Esophagus mucosa (tissue), 1 donor: ENCODE results near the gene ITGA4. TPM values are rescaled to one million over a fixed set of nuclear protein-coding genes. Genes with fewer than 3 reads are reported as not detected.
A peak's percentile ranks its signal among the peaks of the same experiment; 100 is the strongest.
"Not testable (repeated sequence)": the region's sequence is repeated elsewhere in the genome, so short reads cannot be mapped to it uniquely, and the experiment has no call there.

ENCODE experiments used
- ATAC-seq: fragments of 200-7000 bp; cut with Tn5 transposase; one replicate; pipeline ENCODE4 v1.9.1; 2020
- total RNA-seq: library from RNA; stranded (reverse); gene quantifications from one replicate; pipeline ENCODE4 v1.2.4, GENCODE V29; 2023
- donor health status: DM: yes; HTN: yes; CAD: no.

ITGA4 gene
- 1.3 TPM for total RNA-seq

GRCh38 chr2:181457121-181457740 is at the start of gene ITGA4:
Gene ITGA4, plus strand, starts transcription at chr2:181457386. Its CDS starts 269 bp downstream, at chr2:181457655.
- peak; percentile 88 for ATAC-seq

DNA sequence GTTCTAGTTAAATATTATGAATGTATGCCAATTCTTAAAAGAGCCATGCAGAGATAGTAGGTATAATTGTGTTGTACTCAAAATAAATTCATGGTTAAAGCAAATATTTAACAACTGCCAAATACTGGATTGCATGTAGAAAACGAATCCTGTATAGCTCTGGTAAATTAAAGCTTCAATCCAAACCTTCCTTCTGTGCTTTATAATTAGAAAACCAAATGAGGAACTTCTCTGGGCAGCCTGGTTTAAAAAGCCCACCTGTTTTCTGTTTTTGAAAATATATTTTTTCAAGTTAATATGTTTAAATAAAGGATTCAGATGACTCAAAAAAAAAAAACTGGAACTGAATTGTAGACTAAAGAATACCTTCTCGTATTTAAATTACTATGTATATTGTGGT is 48.3 kb upstream of the ITGA4 start:
- ATAC-seq = no peak

DNA sequence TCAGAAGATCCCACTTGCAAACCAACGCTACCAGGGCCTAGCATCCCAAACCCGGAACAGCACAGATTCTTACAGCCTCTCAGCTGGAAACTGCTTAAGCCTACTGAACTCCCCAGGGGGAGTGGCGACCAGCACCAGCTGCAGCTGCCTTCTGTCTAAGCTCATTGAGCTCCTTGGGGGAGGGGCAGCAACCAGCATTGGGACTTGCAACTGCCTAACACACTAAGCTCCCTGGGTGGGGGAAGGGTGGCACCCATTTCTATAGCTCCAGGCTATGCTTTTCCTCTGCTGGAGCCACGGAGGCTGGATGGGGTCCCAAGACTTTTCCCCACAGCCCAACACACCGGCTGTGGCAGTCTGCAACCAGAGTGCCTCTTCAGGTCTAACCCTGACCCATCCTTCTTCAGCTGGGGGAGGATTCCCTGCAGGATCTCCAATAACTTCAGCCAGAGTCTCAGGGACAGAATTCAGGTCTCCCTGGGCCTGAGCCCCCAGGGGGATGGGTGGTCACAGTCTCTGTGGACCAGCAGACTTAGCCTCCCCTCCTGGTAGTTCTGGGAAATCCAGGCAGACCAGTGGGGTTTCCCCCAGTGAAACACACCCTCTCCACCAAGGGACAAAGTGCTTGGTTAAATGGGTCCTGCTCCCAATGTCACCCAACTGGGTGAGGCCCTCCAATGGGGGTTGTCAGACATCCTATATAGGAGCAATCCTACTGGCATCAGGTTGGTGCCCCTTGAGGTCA is 45.9 kb upstream of the ITGA4 start:
- ATAC-seq = peak; percentile 25

- no peak for ATAC-seq
Observed at GRCh38 chr2:181419129-181419855, 37.9 kb upstream of the ITGA4 start.

GRCh38 chr2:181420259-181421130 is 36.7 kb upstream of the ITGA4 start:
- ATAC-seq = no peak

DNA sequence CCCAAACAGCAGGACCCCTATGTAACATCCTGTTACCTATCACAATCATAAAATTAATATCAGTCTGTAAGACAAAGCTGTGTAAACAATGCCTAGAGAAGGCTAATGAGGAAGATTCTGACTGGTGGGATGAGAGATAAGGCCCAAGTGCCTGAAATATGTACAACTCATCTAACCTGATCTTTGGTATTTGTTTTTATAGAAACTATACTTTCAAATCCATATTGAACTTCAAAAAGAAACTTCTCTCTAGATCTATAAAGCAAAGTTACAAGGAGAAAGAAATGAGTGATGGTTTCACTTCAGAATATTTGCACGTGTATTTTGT is 36.1 kb upstream of the ITGA4 start:
- no peak for ATAC-seq

DNA sequence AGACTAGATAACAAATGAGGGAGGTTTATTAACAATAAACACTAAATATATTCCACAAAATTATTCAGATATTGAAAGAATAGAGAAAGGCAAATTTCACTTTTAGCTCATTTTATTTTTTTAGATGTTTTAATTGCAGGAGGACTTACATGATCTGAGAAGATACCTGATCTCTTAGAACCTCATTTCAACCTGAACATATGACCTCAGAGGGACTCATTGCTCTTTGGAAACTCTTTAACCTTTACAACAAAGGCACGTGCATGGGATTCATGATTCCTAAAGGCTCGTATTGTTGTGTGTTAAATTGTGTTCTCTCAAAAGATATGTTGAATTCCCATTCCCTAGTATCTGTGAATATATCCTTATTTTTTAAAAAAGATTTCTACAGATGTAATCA is 35.7 kb upstream of the ITGA4 start:
- no peak for ATAC-seq

GRCh38 chr2:181426672-181427071 is 30.5 kb upstream of the ITGA4 start:
- no peak for ATAC-seq

- ATAC-seq = no peak
Observed at GRCh38 chr2:181430406-181431118, 26.6 kb upstream of the ITGA4 start.

DNA sequence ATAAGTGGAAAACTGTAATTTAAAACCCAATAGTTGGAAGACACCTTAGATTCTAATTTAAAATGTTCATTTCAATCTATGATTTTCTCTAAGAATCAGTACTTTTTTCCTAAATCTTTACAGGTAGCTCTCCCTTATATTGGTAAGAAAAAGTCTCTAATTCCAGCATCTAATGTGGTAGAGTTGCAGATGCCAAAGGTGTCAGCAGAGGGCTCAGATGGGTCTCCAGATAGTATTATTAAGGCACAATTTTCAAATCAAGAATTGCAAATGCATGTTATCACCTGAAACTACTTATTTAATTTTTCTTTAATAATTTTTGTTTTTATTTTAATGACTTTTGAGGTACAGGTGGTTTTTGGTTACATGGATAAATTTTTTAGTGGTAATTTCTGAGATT is 25.5 kb upstream of the ITGA4 start:
- no peak for ATAC-seq

DNA sequence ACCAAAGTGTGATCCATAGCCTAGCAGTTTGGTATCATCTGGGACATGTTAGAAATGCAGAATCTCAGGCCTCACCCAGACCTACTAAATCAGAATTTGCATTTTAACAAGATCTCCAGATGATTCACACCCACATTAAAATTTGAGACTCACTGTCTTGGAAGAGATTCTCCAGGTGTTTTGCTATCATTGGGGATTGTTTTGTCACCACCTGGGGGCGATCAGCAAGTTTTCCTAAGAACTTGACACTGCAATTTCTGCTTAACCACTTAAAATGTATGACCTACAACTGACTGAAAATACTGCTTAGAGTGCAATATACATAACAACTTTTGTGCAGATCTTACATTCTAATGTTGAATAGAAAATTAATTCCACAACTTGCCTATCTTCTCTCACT is 18.9 kb upstream of the ITGA4 start:
- ATAC-seq = no peak

- no peak for ATAC-seq
Observed at GRCh38 chr2:181440344-181440743, 16.8 kb upstream of the ITGA4 start.

DNA sequence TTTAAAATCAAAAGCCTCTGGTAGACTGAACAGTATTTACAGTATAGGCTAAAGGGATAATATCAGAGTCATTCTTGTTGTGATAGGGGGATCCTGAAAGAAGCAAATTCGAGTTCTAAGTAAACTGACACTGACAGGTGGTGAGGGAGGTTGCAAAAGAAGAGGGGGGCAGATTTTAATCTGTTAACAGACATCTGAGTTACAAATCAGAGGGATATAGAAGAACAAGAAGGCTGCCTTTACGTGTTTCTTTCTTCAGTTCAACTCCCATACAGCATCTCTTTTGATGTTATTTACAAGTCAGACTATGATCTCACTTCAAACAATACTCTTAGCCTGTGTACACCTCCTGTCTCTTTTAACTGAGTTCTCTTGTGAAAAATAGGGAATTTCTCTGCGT is 16.3 kb upstream of the ITGA4 start:
- no peak for ATAC-seq

GRCh38 chr2:181441670-181442069 is 15.5 kb upstream of the ITGA4 start:
- ATAC-seq = no peak

GRCh38 chr2:181444654-181445053 is 12.5 kb upstream of the ITGA4 start:
- no peak for ATAC-seq

- no peak for ATAC-seq
Observed at GRCh38 chr2:181446985-181447384, 10.2 kb upstream of the ITGA4 start.

DNA sequence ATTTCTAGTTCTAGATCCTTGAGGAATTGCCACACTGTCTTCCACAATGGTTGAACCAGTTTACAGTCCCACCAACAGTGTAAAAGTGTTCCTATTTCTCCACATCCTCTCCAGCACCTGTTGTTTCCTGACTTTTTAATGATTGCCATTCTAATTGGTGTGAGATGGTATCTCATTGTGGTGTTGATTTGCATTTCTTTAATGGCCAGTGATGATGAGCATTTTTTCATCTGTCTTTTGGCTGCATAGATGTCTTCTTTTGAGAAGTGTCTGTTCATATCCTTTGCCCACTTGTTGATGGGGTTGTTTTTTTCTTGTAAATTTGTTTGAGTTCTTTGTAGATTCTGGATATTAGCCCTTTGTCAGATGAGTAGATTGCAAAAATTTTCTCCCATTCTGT is 7.9 kb upstream of the ITGA4 start:
- not testable (repeated sequence) for ATAC-seq

GRCh38 chr2:181454686-181455450 is 2.3 kb upstream of the ITGA4 start:
- ATAC-seq = no peak

GRCh38 chr2:181456660-181457120 is 496 bp upstream of the ITGA4 start:
- ATAC-seq = peak; percentile 83

- peak; percentile 37 for ATAC-seq
Observed at GRCh38 chr2:181457741-181458425, 697 bp downstream of the ITGA4 start.

GRCh38 chr2:181458871-181459270 is 1.7 kb downstream of the ITGA4 start:
- ATAC-seq = no peak
